SU-DHL-6 (cell line): ENCODE measurements around the gene NCKAP5.

Experiments
- EZH2phosphoT487 ChIP-seq: fragments of 200-600 bp; sonication (generic), shearing (Covaris generic); conservative IDR thresholded peaks from 2 replicates; pipeline ENCODE4 v1.6.1; 2018; ENCODE audit warnings: mild to moderate bottlenecking, antibody characterized with exemption, low read length, moderate library complexity, mixed read lengths
- TF ChIP-seq, protein P1 (sequence below): fragments of 200-600 bp; sonication (generic); IDR thresholded peaks from one replicate; pipeline ENCODE4 v1.5.1; 2017; ENCODE audit warnings: antibody characterized with exemption, mild to moderate bottlenecking, low read length, moderate library complexity; ENCODE audit not compliant: insufficient read depth, poor library complexity, severe bottlenecking

DNA sequence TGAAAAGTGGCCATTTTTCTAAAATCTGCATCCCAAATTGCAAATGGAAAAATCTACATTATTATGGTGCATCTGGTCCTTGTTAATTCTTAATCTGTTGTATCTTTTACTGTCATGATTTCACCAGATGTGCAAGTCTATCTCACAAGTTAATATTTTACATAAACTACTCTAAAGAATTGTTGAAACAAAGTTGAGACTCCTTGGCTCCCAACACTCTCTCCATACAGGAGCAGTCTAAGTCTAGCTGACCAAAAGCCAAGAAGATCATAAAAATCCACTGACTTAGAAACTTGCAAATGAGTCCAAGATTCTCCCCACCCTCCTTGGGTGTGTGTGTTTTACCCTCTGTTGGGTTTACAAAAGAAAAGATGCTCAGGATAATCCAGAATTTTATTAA, 85.1 kb downstream of the NCKAP5 start:
- TF ChIP-seq, protein P1, sequence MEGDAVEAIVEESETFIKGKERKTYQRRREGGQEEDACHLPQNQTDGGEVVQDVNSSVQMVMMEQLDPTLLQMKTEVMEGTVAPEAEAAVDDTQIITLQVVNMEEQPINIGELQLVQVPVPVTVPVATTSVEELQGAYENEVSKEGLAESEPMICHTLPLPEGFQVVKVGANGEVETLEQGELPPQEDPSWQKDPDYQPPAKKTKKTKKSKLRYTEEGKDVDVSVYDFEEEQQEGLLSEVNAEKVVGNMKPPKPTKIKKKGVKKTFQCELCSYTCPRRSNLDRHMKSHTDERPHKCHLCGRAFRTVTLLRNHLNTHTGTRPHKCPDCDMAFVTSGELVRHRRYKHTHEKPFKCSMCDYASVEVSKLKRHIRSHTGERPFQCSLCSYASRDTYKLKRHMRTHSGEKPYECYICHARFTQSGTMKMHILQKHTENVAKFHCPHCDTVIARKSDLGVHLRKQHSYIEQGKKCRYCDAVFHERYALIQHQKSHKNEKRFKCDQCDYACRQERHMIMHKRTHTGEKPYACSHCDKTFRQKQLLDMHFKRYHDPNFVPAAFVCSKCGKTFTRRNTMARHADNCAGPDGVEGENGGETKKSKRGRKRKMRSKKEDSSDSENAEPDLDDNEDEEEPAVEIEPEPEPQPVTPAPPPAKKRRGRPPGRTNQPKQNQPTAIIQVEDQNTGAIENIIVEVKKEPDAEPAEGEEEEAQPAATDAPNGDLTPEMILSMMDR: no peak
- TF ChIP-seq EZH2phosphoT487: no peak
